ENCODE results near the gene FYN.
A peak's percentile ranks its signal among the peaks of the same experiment; 100 is the strongest.

FYN gene

GRCh38 chr6:111691345-111692225 is 181.7 kb downstream of the FYN start:
- no peak for DNase-seq (ENCODE audit: low spot score in 2 of 2)
- Mint-ChIP-seq H3K9me3 (no peaks in the 10 kb centered on the region), H3K36me3 (ENCODE audit: insufficient read depth) (peaks cover 86% of the 10 kb centered on the region), H3K4me1 (peaks cover 84% of the 10 kb centered on the region), H3K4me3 (no peak overlapping the region), H3K27me3 (no peaks in the 10 kb centered on the region), H3K27ac (ENCODE audit: low read depth) (peak overlapping the region; percentile 81)
- ATAC-seq (replicated peaks; ENCODE audit: extremely low read depth, poor library complexity, severe bottlenecking), result no peak

GRCh38 chr6:111689946-111690345 is 183.3 kb downstream of the FYN start:
- Mint-ChIP-seq H3K4me1 (peaks cover 89% of the 10 kb centered on the region), H3K27ac (ENCODE audit: low read depth) (peak overlapping the region; percentile 60)
- DNase-seq (ENCODE audit: low spot score in 2 of 2), result no peak

GRCh38 chr6:111689419-111689818 is 183.8 kb downstream of the FYN start:
- Mint-ChIP-seq H3K36me3 (ENCODE audit: insufficient read depth) (peaks cover 86% of the 10 kb centered on the region), H3K27ac (ENCODE audit: low read depth) (no peak overlapping the region), H3K4me1 (peaks cover 90% of the 10 kb centered on the region), H3K27me3 (no peaks in the 10 kb centered on the region), H3K9me3 (no peaks in the 10 kb centered on the region), H3K4me3 (no peak overlapping the region)
- DNase-seq (ENCODE audit: low spot score in 2 of 2) (no peak), ATAC-seq (replicated peaks; ENCODE audit: extremely low read depth, poor library complexity, severe bottlenecking) (no peak)

More at GRCh38 chr6:111689946-111690345, 183.3 kb downstream of the FYN start:
- ATAC-seq (replicated peaks; ENCODE audit: extremely low read depth, poor library complexity, severe bottlenecking), result no peak
- peaks cover 88% of the 10 kb centered on the region for H3K36me3 Mint-ChIP-seq (ENCODE audit: insufficient read depth)
- no peaks in the 10 kb centered on the region for H3K9me3 Mint-ChIP-seq
- no peak overlapping the region for H3K4me3 Mint-ChIP-seq
- no peaks in the 10 kb centered on the region for H3K27me3 Mint-ChIP-seq

- peak overlapping the region; percentile 80 for H3K27ac Mint-ChIP-seq (ENCODE audit: low read depth)
- peaks cover 86% of the 10 kb centered on the region for H3K36me3 Mint-ChIP-seq (ENCODE audit: insufficient read depth)
- ATAC-seq (replicated peaks; ENCODE audit: extremely low read depth, poor library complexity, severe bottlenecking), result no peak
- peaks cover 90% of the 10 kb centered on the region for H3K4me1 Mint-ChIP-seq
- H3K27me3 Mint-ChIP-seq, result no peaks in the 10 kb centered on the region
- peak overlapping the region; percentile 18 for H3K4me3 Mint-ChIP-seq
- H3K9me3 Mint-ChIP-seq, result no peaks in the 10 kb centered on the region
- no peak for DNase-seq (ENCODE audit: low spot score in 2 of 2)
Measured at GRCh38 chr6:111688331-111688730, 184.9 kb downstream of the FYN start.

GRCh38 chr6:111687652-111688051 is 185.6 kb downstream of the FYN start:
- Mint-ChIP-seq H3K4me3 (peak overlapping the region; percentile 18), H3K9me3 (no peaks in the 10 kb centered on the region), H3K36me3 (ENCODE audit: insufficient read depth) (peaks cover 82% of the 10 kb centered on the region), H3K27me3 (no peaks in the 10 kb centered on the region), H3K4me1 (peaks cover 90% of the 10 kb centered on the region), H3K27ac (ENCODE audit: low read depth) (peak overlapping the region; percentile 80)
- ATAC-seq (replicated peaks; ENCODE audit: extremely low read depth, poor library complexity, severe bottlenecking) (no peak), DNase-seq (ENCODE audit: low spot score in 2 of 2) (no peak)

- Mint-ChIP-seq H3K27ac (ENCODE audit: low read depth) (peak overlapping the region; percentile 80), H3K36me3 (ENCODE audit: insufficient read depth) (peaks cover 82% of the 10 kb centered on the region), H3K4me3 (peak overlapping the region; percentile 13), H3K27me3 (no peaks in the 10 kb centered on the region), H3K4me1 (peaks cover 90% of the 10 kb centered on the region), H3K9me3 (no peaks in the 10 kb centered on the region)
- DNase-seq (ENCODE audit: low spot score in 2 of 2), result no peak
- no peak for ATAC-seq (replicated peaks; ENCODE audit: extremely low read depth, poor library complexity, severe bottlenecking)
Measured at GRCh38 chr6:111686932-111687266, 186.4 kb downstream of the FYN start.

GRCh38 chr6:111686249-111686931 is 186.9 kb downstream of the FYN start:
- no peaks in the 10 kb centered on the region for H3K9me3 Mint-ChIP-seq
- H3K36me3 Mint-ChIP-seq (ENCODE audit: insufficient read depth), result peaks cover 81% of the 10 kb centered on the region
- no peak overlapping the region for H3K4me3 Mint-ChIP-seq
- H3K27ac Mint-ChIP-seq (ENCODE audit: low read depth), result peak overlapping the region; percentile 80
- no peak for DNase-seq (ENCODE audit: low spot score in 2 of 2)
- no peaks in the 10 kb centered on the region for H3K27me3 Mint-ChIP-seq
- peaks cover 91% of the 10 kb centered on the region for H3K4me1 Mint-ChIP-seq
- ATAC-seq (replicated peaks; ENCODE audit: extremely low read depth, poor library complexity, severe bottlenecking), result no peak

GRCh38 chr6:111685526-111685925 is 187.7 kb downstream of the FYN start:
- H3K36me3 Mint-ChIP-seq (ENCODE audit: insufficient read depth), result peaks cover 78% of the 10 kb centered on the region
- H3K9me3 Mint-ChIP-seq, result no peaks in the 10 kb centered on the region
- peak overlapping the region; percentile 80 for H3K27ac Mint-ChIP-seq (ENCODE audit: low read depth)
- peaks cover 88% of the 10 kb centered on the region for H3K4me1 Mint-ChIP-seq
- H3K4me3 Mint-ChIP-seq, result no peak overlapping the region
- H3K27me3 Mint-ChIP-seq, result no peaks in the 10 kb centered on the region
- DNase-seq (ENCODE audit: low spot score in 2 of 2) (no peak), ATAC-seq (replicated peaks; ENCODE audit: extremely low read depth, poor library complexity, severe bottlenecking) (no peak)

GRCh38 chr6:111685058-111685457 is 188.2 kb downstream of the FYN start:
- DNase-seq (ENCODE audit: low spot score in 2 of 2) (no peak), ATAC-seq (replicated peaks; ENCODE audit: extremely low read depth, poor library complexity, severe bottlenecking) (no peak)
- H3K36me3 Mint-ChIP-seq (ENCODE audit: insufficient read depth), result peaks cover 78% of the 10 kb centered on the region
- H3K27ac Mint-ChIP-seq (ENCODE audit: low read depth), result peak overlapping the region; percentile 80
- no peaks in the 10 kb centered on the region for H3K27me3 Mint-ChIP-seq
- H3K9me3 Mint-ChIP-seq, result no peaks in the 10 kb centered on the region
- peak overlapping the region; percentile 57 for H3K4me3 Mint-ChIP-seq
- H3K4me1 Mint-ChIP-seq, result peaks cover 87% of the 10 kb centered on the region

- DNase-seq (ENCODE audit: low spot score in 2 of 2) (no peak), ATAC-seq (replicated peaks; ENCODE audit: extremely low read depth, poor library complexity, severe bottlenecking) (peak; percentile 19)
- Mint-ChIP-seq H3K4me3 (peak overlapping the region; percentile 57), H3K4me1 (peaks cover 90% of the 10 kb centered on the region), H3K27ac (ENCODE audit: low read depth) (peak overlapping the region; percentile 80), H3K36me3 (ENCODE audit: insufficient read depth) (peaks cover 79% of the 10 kb centered on the region), H3K27me3 (no peaks in the 10 kb centered on the region), H3K9me3 (no peaks in the 10 kb centered on the region)
Measured at GRCh38 chr6:111683749-111684267, 189.4 kb downstream of the FYN start.

- Mint-ChIP-seq H3K9me3 (no peaks in the 10 kb centered on the region), H3K4me3 (peak overlapping the region; percentile 57), H3K4me1 (peaks cover 89% of the 10 kb centered on the region), H3K36me3 (ENCODE audit: insufficient read depth) (peaks cover 79% of the 10 kb centered on the region), H3K27ac (ENCODE audit: low read depth) (peak overlapping the region; percentile 80), H3K27me3 (no peaks in the 10 kb centered on the region)
- DNase-seq (ENCODE audit: low spot score in 2 of 2), result no peak
- no peak for ATAC-seq (replicated peaks; ENCODE audit: extremely low read depth, poor library complexity, severe bottlenecking)
Measured at GRCh38 chr6:111683157-111683556, 190.1 kb downstream of the FYN start.

- Mint-ChIP-seq H3K36me3 (ENCODE audit: insufficient read depth) (peaks cover 84% of the 10 kb centered on the region), H3K27me3 (no peaks in the 10 kb centered on the region), H3K4me1 (peaks cover 77% of the 10 kb centered on the region), H3K4me3 (no peak overlapping the region), H3K27ac (ENCODE audit: low read depth) (peak overlapping the region; percentile 80), H3K9me3 (no peaks in the 10 kb centered on the region)
- no peak for ATAC-seq (replicated peaks; ENCODE audit: extremely low read depth, poor library complexity, severe bottlenecking)
- DNase-seq (ENCODE audit: low spot score in 2 of 2), result no peak
Measured at GRCh38 chr6:111681860-111682259, 191.4 kb downstream of the FYN start.

Data from central memory CD8-positive, alpha-beta T cell (primary cell).